Kidney epithelial cell (primary cell): ENCODE data around the gene SNED1. TPM values are rescaled to one million over a fixed set of nuclear protein-coding genes. Genes with fewer than 3 reads are reported as not detected.

Source experiments
- DNase-seq: peaks from one replicate; pipeline ENCODE4 v3.0.0-alpha.2; 2010; ENCODE audit warnings: low read depth
- H3K27me3 ChIP-seq: 2 replicates; pipeline ENCODE4 v1.6.0; 2011; ENCODE audit warnings: low read length; ENCODE audit not compliant: control insufficient read depth, insufficient read depth
- H3K36me3 ChIP-seq: 2 replicates; pipeline ENCODE4 v1.5.1; 2011; ENCODE audit warnings: low read length; ENCODE audit not compliant: control insufficient read depth, insufficient read depth
- H3K4me3 ChIP-seq: 2 replicates; pipeline ENCODE4 v1.5.1; 2011; ENCODE audit warnings: low read depth, mild to moderate bottlenecking, control low read depth, low read length
- CTCF ChIP-seq: IDR thresholded peaks from 2 replicates; pipeline ENCODE4 v1.5.1; 2011; ENCODE audit warnings: mild to moderate bottlenecking, moderate library complexity, low read length, control low read depth, inconsistent platforms; ENCODE audit not compliant: insufficient read depth, poor library complexity, severe bottlenecking
- total RNA-seq: library from RNA; depleted of rRNA; stranded (reverse); fragments of >200 nt; gene quantifications from 2 replicates; pipeline ENCODE4 v1.2.3, GENCODE V29; 2015

Gene SNED1
- total RNA-seq, 1 donor from 2014 or later: 2.2 TPM

- TF ChIP-seq CTCF: no peak
- H3K36me3 ChIP-seq: no peaks in the 10 kb centered on the region
- H3K27me3 ChIP-seq: peaks cover 27% of the 10 kb centered on the region
- H3K4me3 ChIP-seq: no peak overlapping the region
- DNase-seq: no peak
These were observed 45.7 kb upstream of the SNED1 start for GRCh38 chr2:240952496-240953246.

GRCh38 chr2:240953426-240954410 lies 44.7 kb upstream of the SNED1 start:
- no peak for TF ChIP-seq CTCF
- H3K27me3 ChIP-seq: peaks cover 32% of the 10 kb centered on the region

GRCh38 chr2:240954436-240955305 lies 43.7 kb upstream of the SNED1 start:
- Histone ChIP-seq H3K36me3 (no peaks in the 10 kb centered on the region), H3K4me3 (no peak overlapping the region), H3K27me3 (peaks cover 31% of the 10 kb centered on the region)
- DNase-seq: no peak
- no peak for TF ChIP-seq CTCF

More at GRCh38 chr2:240953426-240954410, 44.7 kb upstream of the SNED1 start:
- no peak overlapping the region for H3K4me3 ChIP-seq
- DNase-seq: no peak
- no peaks in the 10 kb centered on the region for H3K36me3 ChIP-seq

DNA sequence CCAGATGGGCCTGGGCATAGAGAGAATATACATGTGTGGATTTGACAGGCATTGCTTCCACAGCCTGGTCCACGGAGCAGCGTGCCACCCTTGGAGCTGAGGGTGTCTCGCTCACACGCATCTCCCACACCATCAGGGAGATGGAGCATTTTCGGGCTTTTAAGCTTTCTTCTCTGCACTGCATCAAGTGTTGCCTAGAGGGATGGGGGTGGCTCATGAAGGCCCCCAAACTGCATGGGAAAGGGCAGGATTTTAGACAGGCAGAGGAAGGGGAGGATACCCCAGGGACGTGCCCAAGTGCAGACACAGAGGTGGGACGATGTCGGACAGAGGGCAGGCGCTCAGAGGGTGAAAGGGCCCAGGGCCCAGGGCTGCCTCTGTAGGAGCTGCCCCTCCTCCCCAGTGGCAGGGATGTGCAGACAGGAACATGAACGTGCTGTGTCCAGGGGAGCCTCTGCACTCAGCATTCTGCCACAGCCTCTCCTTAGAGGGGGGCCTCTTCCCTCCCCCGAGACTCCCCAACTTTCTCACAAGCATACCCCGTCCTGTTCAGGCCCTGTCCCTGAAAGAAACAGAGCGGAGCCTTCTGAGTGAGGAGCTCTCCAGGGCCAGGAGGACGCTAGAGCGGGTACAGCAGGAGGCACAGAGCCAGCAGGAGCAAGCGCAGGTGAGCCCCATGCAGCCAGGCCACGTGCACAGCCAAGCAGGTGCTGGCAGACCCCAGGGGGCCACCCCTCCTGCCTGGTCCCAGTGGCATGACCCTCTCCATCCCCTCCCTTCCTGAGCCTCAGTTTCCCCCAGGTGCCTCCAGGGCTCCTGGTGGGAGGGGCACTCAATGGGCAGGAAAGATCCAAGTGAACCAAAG lies 42.9 kb upstream of the SNED1 start:
- Histone ChIP-seq H3K4me3 (no peak overlapping the region), H3K27me3 (peaks cover 40% of the 10 kb centered on the region), H3K36me3 (no peaks in the 10 kb centered on the region)
- TF ChIP-seq CTCF: no peak
- DNase-seq: no peak
